Hypothalamus (tissue), 51 donors: ENCODE measurements around the gene NR5A1.

Experiments used
- DNase-seq, 51 donors: peaks; one replicate each; lab custom pipeline; 2025; lab: John Stamatoyannopoulos, UW

The NR5A1 gene

DNA sequence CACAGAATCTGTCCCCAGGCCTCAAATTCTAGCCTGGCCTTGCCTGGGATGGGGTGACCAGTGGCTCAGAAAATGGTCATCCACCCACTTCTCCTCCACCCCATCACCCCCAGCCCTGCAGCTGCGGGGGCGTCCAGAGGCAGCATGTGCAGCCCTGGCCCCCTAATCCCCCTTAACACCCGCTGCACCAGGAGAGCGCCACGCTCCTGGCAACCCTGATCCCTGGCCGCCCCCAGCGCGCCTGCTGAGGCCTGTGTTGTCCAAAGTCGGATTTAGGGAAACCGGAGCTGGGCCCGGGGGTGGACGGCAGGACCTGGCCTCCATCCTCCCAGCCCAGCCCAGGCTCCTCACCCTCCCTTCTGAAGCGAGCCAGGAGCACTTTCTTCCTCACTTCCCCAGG is 22.0 kb downstream of the NR5A1 start:
- DNase-seq = no peak

DNA sequence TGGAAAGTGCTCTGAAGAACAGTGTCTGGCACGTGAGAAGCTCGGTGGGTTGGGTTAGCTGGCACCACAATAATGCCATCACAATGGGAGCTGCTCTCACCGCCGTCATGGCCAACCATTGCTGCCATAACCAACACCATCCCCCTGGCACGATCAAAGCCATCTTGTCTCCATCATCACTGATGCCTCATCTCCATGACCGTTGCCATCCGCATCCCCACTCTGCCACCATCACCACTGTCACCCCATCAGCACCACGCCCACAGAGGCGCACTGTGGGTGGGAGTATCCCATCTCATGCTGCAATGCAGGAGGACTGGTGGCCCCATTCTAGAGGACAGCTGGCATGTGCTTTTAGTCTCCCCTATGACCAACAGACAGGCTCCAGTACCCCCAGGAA is 23.7 kb downstream of the NR5A1 start:
- DNase-seq = no peak

- no peak for DNase-seq
Measured at GRCh38 chr9:124482431-124483031, 24.7 kb downstream of the NR5A1 start.

DNA sequence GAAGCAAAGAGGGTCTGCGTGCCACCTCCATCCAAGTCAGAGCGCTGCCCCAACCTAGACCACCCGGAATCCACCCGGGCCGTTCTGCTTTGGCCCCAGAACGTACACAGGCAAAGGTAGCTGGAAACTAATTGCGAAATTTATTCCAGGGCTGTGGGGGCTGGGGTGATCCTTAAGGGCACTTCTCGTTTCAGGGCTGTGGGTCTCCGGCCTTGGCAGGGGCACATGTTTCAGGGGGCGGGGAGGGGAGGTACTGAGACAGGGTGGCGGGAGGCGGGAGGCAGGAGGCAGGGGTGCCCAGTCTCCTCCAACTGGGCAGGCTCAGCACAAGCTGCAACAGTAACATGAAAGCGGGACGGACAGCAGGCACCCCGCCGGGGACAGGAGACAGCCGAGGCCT is 26.1 kb downstream of the NR5A1 start:
- DNase-seq = no peak

DNA sequence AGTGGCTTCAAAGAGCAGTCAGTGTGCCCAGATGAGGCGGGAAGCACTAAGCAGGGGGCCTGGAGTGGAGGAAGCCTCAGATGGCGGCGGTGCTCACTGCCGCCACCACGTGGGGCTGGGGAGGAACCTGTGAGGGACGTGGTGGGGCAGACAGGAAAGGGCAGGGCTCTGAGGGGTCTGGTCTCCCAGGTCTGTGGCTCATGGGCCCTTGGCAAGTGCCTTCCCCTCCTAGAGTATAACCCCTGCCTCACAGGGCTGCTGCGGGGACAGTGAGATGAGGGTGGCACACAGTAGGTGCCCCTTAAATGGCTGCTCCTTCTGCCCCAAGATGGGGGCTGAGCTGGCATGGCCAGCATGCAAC is 26.6 kb downstream of the NR5A1 start:
- no peak for DNase-seq

DNA sequence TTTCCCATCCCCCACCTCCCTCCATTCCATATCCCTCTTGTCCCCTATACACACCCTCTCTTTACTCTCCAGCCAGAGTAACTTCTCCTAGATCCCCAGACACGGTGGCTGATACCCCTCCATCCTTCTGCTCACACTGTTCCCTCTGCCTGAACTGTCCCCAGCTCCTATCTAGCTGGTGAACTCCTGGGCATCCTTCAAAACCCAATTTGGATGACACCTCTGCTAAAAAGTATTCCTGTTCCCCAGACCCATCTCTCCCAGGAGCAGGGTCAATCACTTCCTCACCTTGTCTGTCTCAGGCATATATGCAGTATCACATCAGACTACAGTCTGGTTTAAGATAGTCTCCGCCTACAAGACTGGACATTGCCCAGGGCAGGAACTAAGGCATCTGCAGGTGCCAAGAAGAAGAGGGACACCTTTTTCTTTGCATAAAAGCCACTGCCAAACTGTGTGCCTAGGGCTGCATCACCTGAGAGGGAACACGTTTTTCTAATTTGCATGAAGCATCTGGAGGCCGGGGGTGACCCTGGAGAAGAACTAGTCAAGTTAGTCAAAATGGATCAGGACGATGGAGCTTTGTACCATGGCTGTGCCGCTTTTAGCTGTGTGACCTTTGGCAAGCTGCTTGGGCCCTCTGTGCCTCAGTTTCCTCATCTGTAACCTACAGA is 27.1 kb downstream of the NR5A1 start:
- no peak for DNase-seq

DNA sequence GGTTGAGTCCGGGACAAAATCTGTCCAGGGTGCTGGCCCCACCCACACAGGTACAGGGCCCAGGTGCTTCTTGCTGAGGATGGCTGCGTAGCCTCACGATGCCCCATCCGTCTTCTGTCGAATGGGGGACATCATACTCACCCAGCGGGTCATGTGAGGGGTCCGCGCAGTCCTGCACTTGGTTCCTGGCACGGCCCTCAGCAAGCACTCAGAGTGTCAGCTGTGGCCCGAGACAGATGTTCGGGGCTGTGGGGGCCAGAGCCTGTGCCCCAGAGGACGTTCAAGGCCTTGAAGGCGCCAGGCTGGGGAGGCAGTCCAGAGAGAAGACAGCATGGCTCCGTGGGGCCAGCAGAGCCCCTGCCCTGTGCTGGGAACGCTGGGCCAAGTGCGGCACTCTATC is 27.8 kb downstream of the NR5A1 start:
- DNase-seq = no peak

- no peak for DNase-seq
Measured at GRCh38 chr9:124478354-124478753, 28.8 kb downstream of the NR5A1 start.

DNA sequence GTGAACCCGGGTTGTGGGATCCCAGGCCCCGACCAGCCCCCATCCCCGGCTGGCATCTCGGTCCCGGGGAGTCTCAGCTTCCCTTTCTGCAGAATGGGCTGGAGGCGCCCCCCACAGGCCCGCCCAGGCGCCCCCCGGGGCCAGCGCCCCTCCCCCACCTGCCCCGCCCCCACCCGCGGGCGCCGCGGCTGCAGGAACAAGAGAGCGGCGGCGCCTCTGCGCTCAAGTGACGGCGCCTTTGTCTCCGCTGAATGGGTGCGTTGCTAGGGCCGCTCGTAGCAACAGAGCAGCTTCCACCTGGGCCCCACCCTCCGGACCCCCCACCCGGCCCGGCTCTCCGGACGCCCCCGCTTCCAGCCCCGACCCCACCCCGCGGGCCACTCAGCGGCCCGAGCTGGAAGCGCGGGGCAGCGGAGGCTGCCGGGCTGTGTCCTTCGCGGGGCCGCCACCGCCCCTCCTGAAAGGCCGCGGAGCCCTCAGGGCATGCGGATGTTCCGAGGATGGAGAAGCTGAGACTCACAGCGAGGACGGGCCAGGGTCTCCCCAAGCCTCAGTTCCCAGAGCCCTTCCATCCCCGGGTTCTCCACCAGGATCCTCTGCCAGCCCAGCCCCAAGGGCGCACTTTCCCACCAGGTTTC is 29.4 kb downstream of the NR5A1 start:
- DNase-seq = peak in 8 of 51 donors; percentile 6 to 27 (median 16)

DNA sequence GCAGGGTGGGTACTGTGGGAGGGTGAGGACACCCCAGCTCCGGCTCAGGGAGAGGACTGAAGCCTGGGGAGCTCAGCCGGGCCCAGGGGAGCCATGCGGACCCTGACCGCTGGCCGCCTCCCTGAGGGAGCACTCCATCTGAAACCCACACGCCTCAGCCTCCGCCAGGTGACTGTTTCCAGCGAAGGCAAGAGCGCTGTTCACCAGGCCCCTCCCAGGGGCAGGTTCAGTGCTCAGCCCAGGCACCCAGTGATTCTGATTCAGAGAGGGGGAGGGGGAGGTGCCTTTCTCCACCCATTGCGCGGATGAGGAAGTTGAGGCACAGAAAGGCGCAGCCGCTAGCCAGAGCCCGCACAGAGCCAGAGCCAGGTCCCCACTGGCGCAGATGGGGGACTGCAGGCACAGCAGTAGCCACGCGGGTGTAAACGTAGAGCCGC is 30.0 kb downstream of the NR5A1 start:
- no peak for DNase-seq

- DNase-seq = no peak
Measured at GRCh38 chr9:124475868-124476690, 31.1 kb downstream of the NR5A1 start.

DNA sequence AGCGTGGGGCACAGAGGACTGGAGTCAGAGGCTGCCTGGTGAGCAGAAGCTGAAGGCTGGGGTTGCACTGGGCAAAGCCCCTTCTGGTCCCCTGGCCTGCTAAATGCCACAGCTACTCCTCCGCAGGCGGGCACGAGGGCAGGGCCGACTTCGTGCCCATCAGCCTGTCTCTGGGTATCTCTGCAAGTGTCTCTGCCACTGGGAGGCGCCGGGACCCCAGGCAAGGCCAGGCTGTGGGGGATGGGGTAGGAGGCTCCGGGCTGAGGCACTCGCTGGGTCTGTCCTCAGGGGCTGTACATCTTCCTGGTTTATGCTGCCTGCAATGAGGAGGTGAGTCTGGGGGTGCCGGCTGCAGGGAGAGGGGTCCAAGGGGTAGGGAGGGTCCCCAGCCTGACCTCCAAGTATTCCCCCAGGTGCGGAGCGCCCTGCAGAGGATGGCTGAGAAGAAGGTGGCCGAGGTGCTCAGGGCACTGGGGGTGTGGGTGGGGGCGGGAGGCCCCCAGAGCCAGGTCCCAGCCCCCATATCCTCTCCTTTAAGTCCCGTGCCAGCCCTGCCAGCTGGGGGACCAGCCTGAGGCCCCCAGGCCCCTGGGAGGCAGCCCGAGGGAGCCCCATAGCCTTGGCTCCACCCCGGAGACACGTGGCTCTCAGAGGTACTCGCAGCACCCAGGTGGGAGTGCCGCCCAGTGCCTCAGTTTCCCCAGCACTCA is 31.9 kb downstream of the NR5A1 start:
- DNase-seq = no peak

- no peak for DNase-seq
Measured at GRCh38 chr9:124474151-124474550, 33.0 kb downstream of the NR5A1 start.

DNA sequence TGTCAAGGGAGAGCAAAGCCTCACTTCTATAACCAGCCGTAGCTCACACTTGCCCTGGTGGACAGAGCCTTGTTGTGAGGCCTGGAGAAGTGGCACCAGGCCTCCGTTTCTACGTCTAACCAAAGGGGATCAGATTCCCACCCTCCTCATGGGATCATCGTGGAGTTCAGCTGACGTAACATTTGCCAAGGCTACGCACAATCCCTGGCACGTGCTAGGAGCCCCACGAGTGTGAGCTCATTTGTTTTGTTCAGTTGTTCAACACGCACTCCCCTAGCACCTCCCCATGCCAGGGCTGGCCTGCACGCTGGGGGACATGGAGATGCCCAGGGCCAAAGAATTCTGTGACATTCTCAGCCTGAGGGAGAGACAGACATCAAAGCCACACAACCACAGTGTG is 33.9 kb downstream of the NR5A1 start:
- no peak for DNase-seq

- DNase-seq = no peak
Measured at GRCh38 chr9:124472770-124473169, 34.4 kb downstream of the NR5A1 start.

DNA sequence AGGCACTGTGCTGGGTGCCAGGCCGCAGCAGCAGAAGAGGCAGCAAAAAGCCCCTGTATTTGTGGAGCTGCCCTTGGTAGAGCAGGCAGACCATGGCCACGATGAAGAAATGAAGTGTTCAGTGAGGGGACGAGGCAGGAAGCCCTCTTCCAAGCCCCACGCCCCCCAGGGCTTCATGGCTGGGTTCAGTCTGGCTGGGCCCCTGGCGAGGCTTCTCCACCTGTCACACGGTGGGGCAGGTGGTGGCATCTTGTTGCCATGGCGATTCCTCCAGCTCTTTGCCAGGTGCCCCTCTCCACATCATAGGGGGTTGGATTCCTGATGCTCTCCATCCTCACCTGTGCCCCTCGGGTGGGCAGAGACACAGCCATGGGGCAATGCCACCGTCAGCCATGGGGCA is 35.4 kb downstream of the NR5A1 start:
- no peak for DNase-seq

DNA sequence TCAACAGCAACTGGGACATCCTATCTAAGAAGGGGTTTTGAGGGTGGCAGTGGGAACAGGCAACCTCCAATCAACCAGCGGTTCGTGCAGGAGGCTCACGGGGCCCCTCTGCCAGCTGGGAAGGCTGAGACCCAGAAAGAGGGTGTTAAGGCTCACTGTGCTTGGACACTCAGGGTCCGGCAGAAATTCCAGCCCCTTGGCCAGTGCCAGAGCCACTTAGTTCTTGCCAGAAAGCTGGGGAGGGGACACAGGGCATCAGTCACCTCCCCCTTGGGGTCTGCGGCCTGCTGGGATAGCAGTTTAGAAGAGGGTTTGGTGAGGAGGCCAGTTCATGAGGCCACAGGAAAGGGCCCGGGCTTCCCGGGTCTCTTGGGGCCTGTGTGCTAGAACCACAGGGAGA is 36.5 kb downstream of the NR5A1 start:
- no peak for DNase-seq

DNA sequence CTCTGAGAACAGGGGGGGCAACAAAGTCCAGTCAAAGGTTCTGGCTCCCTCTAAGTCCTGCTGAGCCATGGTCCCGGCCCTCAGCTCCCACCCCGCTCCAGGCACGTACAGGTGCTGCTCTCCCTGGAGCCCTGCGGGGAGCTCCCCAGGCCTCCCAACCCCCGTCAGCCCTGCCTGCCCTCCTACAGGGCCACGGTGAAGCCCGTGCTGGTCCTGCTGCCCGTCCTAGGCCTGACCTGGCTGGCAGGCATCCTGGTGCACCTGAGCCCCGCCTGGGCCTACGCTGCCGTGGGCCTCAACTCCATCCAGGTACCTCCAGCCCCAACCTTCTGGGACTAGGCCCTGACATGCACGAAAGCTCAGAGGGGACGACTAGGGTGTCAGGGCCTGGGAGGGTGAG is 36.9 kb downstream of the NR5A1 start:
- no peak for DNase-seq

DNA sequence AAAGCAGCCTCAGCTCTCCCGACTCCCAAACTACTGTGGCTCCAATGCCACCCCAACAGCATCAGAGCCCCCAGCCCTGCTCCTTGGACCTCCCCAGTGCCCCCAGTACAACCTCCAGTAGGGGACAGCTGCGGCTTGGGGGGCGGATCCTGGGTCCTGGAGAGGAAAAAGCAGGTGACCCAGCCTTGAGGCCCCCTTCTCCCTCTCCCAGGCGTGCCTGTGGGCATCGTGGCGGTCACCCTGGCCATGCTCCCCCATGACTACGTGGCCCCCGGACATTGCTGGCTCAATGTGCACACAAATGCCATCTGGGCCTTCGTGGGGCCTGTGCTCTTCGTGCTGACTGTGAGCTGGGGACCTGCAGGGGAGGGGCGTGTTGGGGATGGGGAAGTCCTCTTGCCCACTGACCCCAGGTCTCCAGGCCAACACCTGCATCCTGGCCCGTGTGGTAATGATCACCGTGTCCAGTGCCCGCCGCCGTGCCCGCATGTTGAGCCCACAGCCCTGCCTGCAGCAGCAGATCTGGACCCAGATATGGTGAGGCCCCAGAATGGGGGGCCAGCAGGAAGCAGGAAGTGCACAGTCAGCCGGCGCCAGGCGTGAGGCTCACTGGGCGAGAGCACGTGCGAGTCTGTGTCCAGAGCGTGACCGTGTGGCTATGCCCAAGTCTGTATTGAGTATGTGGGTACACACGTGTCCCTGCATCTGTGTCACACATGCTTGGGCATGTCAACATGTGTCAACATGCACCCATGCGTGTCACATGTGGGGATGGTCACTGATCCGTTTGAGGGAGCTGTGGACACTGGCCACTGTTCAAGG is 38.0 kb downstream of the NR5A1 start:
- DNase-seq = no peak
